Measurements from ENCODE around the gene CCDC86.

CCDC86 gene

DNA sequence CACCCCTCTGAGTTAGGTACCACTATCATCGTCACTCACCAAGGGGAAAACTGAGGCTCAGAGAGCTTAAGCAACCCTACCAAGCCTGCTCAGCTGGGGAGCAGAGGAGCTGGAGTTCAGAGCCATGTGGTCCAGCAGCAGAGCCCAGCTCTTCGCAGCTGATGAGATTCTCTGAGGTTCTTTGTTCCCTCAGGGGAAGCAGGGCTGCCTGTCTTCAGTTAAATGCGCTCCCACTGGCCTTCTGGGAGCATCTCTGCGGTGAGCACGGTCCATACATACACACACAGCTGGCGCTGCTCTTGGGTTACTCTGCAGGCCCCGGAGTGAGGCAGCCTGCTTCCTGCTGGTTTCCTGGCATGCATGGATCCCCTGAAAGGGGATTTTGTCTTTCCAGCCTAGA is 19.0 kb downstream of the CCDC86 start:
- TF ChIP-seq ESRRG (CRISPR knock-in tag; IDR thresholded peaks at IDR 0.05), result no peak
- TF ChIP-seq ZFP3 (CRISPR knock-in tag; IDR thresholded peaks at IDR 0.05), result no peak
- TF ChIP-seq, protein P1, sequence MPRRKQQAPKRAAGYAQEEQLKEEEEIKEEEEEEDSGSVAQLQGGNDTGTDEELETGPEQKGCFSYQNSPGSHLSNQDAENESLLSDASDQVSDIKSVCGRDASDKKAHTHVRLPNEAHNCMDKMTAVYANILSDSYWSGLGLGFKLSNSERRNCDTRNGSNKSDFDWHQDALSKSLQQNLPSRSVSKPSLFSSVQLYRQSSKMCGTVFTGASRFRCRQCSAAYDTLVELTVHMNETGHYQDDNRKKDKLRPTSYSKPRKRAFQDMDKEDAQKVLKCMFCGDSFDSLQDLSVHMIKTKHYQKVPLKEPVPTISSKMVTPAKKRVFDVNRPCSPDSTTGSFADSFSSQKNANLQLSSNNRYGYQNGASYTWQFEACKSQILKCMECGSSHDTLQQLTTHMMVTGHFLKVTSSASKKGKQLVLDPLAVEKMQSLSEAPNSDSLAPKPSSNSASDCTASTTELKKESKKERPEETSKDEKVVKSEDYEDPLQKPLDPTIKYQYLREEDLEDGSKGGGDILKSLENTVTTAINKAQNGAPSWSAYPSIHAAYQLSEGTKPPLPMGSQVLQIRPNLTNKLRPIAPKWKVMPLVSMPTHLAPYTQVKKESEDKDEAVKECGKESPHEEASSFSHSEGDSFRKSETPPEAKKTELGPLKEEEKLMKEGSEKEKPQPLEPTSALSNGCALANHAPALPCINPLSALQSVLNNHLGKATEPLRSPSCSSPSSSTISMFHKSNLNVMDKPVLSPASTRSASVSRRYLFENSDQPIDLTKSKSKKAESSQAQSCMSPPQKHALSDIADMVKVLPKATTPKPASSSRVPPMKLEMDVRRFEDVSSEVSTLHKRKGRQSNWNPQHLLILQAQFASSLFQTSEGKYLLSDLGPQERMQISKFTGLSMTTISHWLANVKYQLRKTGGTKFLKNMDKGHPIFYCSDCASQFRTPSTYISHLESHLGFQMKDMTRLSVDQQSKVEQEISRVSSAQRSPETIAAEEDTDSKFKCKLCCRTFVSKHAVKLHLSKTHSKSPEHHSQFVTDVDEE (CRISPR knock-in tag; IDR thresholded peaks at IDR 0.05), result no peak
- no peak for TF ChIP-seq ZNF70 (CRISPR knock-in tag; IDR thresholded peaks at IDR 0.05)
- TF ChIP-seq ZFP30 (CRISPR knock-in tag; IDR thresholded peaks at IDR 0.05), result no peak
- TF ChIP-seq BACH2 (CRISPR knock-in tag; IDR thresholded peaks at IDR 0.05; ENCODE audit: borderline replicate concordance), result no peak
- no peak for TF ChIP-seq CSRNP3 (CRISPR knock-in tag; IDR thresholded peaks at IDR 0.05)
- TF ChIP-seq, protein P2, sequence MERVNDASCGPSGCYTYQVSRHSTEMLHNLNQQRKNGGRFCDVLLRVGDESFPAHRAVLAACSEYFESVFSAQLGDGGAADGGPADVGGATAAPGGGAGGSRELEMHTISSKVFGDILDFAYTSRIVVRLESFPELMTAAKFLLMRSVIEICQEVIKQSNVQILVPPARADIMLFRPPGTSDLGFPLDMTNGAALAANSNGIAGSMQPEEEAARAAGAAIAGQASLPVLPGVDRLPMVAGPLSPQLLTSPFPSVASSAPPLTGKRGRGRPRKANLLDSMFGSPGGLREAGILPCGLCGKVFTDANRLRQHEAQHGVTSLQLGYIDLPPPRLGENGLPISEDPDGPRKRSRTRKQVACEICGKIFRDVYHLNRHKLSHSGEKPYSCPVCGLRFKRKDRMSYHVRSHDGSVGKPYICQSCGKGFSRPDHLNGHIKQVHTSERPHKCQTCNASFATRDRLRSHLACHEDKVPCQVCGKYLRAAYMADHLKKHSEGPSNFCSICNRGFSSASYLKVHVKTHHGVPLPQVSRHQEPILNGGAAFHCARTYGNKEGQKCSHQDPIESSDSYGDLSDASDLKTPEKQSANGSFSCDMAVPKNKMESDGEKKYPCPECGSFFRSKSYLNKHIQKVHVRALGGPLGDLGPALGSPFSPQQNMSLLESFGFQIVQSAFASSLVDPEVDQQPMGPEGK (CRISPR knock-in tag; IDR thresholded peaks at IDR 0.05; ENCODE audit: borderline replicate concordance), result no peak
- no peak for TF ChIP-seq SNAI2 (CRISPR knock-in tag; IDR thresholded peaks at IDR 0.05)
- TF ChIP-seq POU6F1 (CRISPR knock-in tag; IDR thresholded peaks at IDR 0.05; ENCODE audit: borderline replicate concordance, low read depth), result no peak
- TF ChIP-seq TOX (CRISPR knock-in tag; IDR thresholded peaks at IDR 0.05; ENCODE audit: borderline replicate concordance), result no peak
- TF ChIP-seq CSDC2 (CRISPR knock-in tag; IDR thresholded peaks at IDR 0.05), result no peak
- no peak for TF ChIP-seq ISL1 (CRISPR knock-in tag; IDR thresholded peaks at IDR 0.05)
- TF ChIP-seq RARB (CRISPR knock-in tag; IDR thresholded peaks at IDR 0.05), result no peak
- no peak for ATAC-seq

GRCh38 chr11:60862171-60862570 is 20.3 kb downstream of the CCDC86 start:
- TF ChIP-seq ARNTL (CRISPR knock-in tag; IDR thresholded peaks at IDR 0.05; ENCODE audit: borderline replicate concordance, low read depth) (no peak), ZFP3 (CRISPR knock-in tag; IDR thresholded peaks at IDR 0.05) (no peak), TCF4 (CRISPR knock-in tag; IDR thresholded peaks at IDR 0.05; ENCODE audit: borderline replicate concordance) (no peak)

GRCh38 chr11:60863550-60864521 is 21.9 kb downstream of the CCDC86 start:
- ATAC-seq, result no peak
- TF ChIP-seq TOX (CRISPR knock-in tag; IDR thresholded peaks at IDR 0.05; ENCODE audit: borderline replicate concordance) (no peak), RARB (CRISPR knock-in tag; IDR thresholded peaks at IDR 0.05) (no peak), ZC3H10 (CRISPR knock-in tag; IDR thresholded peaks at IDR 0.05) (no peak), ZNF565 (CRISPR knock-in tag; conservative IDR thresholded peaks at IDR 0.05; ENCODE audit: low read depth) (no peak), ISL1 (CRISPR knock-in tag; IDR thresholded peaks at IDR 0.05) (no peak), ZFP30 (CRISPR knock-in tag; IDR thresholded peaks at IDR 0.05) (no peak), ESRRG (CRISPR knock-in tag; IDR thresholded peaks at IDR 0.05) (no peak), ARNTL (CRISPR knock-in tag; IDR thresholded peaks at IDR 0.05; ENCODE audit: borderline replicate concordance, low read depth) (no peak), ZFP3 (CRISPR knock-in tag; IDR thresholded peaks at IDR 0.05) (no peak), ZNF70 (CRISPR knock-in tag; IDR thresholded peaks at IDR 0.05) (no peak), BACH2 (CRISPR knock-in tag; IDR thresholded peaks at IDR 0.05; ENCODE audit: borderline replicate concordance) (no peak), TCF4 (CRISPR knock-in tag; IDR thresholded peaks at IDR 0.05; ENCODE audit: borderline replicate concordance) (no peak), ZNF8 (CRISPR knock-in tag; IDR thresholded peaks at IDR 0.05) (no peak), CSRNP3 (CRISPR knock-in tag; IDR thresholded peaks at IDR 0.05) (no peak), CREB5 (CRISPR knock-in tag; IDR thresholded peaks at IDR 0.05; ENCODE audit: low read depth) (no peak), OSR1 (CRISPR knock-in tag; IDR thresholded peaks at IDR 0.05) (no peak)
- TF ChIP-seq, protein P2 (CRISPR knock-in tag; IDR thresholded peaks at IDR 0.05; ENCODE audit: borderline replicate concordance), result no peak

More at GRCh38 chr11:60862171-60862570, 20.3 kb downstream of the CCDC86 start:
- no peak for ATAC-seq
